GM12892 (cell line): ENCODE results near the gene DLK1.

ENCODE experiments used
- POLR2A ChIP-seq: IDR thresholded peaks from 2 replicates; pipeline ENCODE4 v1.6.1; 2011; ENCODE audit warnings: low read depth, low read length, control low read depth
- TAF1 ChIP-seq: IDR thresholded peaks from 2 replicates; pipeline ENCODE4 v1.6.1; 2011; ENCODE audit warnings: low read depth, mild to moderate bottlenecking, control low read depth, low read length, borderline replicate concordance

- TF ChIP-seq TAF1: no peak
- TF ChIP-seq POLR2A: no peak
Observed at GRCh38 chr14:100678469-100678828, 48.2 kb upstream of the DLK1 start.
